ENCODE results near the gene RELT. TPM values are rescaled to one million over a fixed set of nuclear protein-coding genes. Genes with fewer than 3 reads are reported as not detected.

Gene RELT
- total and polyA plus RNA-seq, 3 donors from 2014 or later, result 6.2 to 8.6 (median 8.4) TPM

DNA sequence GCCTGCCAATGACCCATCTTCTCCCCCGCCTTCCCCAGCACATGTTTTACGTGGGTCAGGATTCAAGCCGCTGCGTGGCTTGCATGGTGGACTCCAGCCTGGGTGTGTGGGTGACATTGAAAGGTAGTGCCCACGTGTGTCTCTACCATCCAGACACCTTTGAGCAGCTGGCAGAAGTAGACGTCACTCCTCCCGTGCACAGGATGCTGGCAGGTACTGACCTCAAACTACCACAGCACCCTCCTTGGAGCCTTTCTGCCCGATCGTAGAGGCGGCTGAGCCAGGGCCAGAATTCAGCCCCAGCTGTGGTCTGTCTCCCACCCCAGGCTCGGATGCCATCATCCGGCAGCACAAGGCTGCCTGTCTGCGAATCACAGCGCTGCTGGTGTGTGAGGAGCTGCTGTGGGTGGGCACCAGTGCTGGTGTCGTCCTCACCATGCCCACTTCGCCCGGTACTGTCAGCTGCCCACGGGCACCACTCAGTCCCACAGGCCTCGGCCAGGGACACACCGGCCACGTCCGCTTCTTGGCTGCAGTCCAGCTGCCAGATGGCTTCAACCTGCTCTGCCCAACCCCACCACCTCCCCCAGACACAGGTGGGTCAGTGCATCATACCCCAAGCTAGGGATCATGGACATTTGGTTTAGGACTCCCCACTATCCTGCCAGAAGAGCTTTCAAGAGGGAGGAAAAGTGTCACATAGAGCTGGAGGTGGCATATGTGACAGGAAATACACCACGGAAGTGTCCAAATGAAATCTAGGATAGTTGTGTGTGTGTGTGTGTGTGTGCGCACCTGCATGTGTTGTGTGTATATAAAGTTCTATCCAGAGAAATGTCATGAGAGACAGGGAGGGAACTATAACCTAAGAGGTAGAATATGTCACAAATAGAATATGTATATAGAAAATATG is 10.6 kb upstream of the RELT start:
- Histone ChIP-seq H3K27me3 (no peaks in the 10 kb centered on the region), H3K4me3 (no peak overlapping the region), H3K9me3 (no peaks in the 10 kb centered on the region), H3K4me1 (no peaks in the 10 kb centered on the region), H3K27ac (no peak overlapping the region), H3K36me3 (ENCODE audit: low read depth, missing control alignments) (no peaks in the 10 kb centered on the region)
- intact Hi-C loops (cut with DNase I; ENCODE audit: low total_unique reads), result no loop called here
- TF ChIP-seq, protein P1, sequence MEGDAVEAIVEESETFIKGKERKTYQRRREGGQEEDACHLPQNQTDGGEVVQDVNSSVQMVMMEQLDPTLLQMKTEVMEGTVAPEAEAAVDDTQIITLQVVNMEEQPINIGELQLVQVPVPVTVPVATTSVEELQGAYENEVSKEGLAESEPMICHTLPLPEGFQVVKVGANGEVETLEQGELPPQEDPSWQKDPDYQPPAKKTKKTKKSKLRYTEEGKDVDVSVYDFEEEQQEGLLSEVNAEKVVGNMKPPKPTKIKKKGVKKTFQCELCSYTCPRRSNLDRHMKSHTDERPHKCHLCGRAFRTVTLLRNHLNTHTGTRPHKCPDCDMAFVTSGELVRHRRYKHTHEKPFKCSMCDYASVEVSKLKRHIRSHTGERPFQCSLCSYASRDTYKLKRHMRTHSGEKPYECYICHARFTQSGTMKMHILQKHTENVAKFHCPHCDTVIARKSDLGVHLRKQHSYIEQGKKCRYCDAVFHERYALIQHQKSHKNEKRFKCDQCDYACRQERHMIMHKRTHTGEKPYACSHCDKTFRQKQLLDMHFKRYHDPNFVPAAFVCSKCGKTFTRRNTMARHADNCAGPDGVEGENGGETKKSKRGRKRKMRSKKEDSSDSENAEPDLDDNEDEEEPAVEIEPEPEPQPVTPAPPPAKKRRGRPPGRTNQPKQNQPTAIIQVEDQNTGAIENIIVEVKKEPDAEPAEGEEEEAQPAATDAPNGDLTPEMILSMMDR (IDR thresholded peaks at IDR 0.05), result no peak
- TF ChIP-seq POLR2A (IDR thresholded peaks at IDR 0.05), result no peak
- no peak for DNase-seq
- 77 to 87% methylated on average over 16 to 24 of the region's 24 CpGs for WGBS, 2 donors

DNA sequence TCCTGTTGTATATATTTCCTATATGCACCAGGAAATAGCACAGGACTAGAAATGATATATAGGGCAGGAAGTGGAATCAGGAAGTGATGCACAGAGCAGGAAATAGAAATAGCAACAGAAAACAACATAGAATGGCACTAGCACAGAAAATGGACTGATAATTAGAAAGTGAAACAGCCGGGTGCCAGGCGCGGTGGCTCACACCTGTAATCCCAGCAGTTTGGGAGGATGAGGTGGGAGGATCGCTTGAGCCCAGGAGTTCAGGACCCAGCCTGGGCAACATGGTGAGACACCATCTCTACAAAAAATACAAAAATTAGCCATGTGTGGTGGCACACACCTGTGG is 10.0 kb upstream of the RELT start:
- Histone ChIP-seq H3K27ac (no peak overlapping the region), H3K4me3 (no peak overlapping the region), H3K4me1 (no peaks in the 10 kb centered on the region), H3K36me3 (ENCODE audit: low read depth, missing control alignments) (no peaks in the 10 kb centered on the region), H3K9me3 (no peaks in the 10 kb centered on the region), H3K27me3 (no peaks in the 10 kb centered on the region)
- intact Hi-C loops (cut with DNase I; ENCODE audit: low total_unique reads), result no loop called here
- DNase-seq, result no peak
- 89% methylated on average over 4 of the region's 4 CpGs for WGBS, 2 donors
- no peak for TF ChIP-seq POLR2A (IDR thresholded peaks at IDR 0.05)
- TF ChIP-seq, protein P1 (IDR thresholded peaks at IDR 0.05), result no peak

DNA sequence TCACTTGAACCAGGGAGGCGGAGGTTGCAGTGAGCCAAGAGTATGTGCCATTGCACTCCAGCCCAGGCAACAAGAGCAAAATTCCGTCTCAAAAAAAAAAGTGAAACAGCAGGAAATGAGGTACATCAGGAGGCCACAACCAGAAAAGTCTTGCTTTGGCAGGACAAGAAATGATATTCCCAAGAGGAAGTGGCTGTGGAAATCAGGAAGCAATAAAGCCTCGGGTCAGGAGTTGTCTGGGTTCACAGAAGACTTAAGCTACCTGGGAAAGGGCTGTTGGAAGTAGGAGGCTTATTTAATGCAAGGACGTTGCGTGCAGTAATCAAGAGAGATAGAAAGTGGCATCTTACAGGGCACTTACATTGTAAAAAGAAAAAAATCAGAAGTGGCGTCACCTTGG is 9.2 kb upstream of the RELT start:
- no peaks in the 10 kb centered on the region for H3K4me1 ChIP-seq
- H3K9me3 ChIP-seq, result no peaks in the 10 kb centered on the region
- no peaks in the 10 kb centered on the region for H3K36me3 ChIP-seq (ENCODE audit: low read depth, missing control alignments)
- H3K27ac ChIP-seq, result no peak overlapping the region
- 74 to 75% methylated on average over 6 of the region's 6 CpGs for WGBS, 2 donors
- intact Hi-C loops (cut with DNase I; ENCODE audit: low total_unique reads), result no loop called here
- H3K27me3 ChIP-seq, result no peaks in the 10 kb centered on the region
- H3K4me3 ChIP-seq, result no peak overlapping the region
- TF ChIP-seq POLR2A (IDR thresholded peaks at IDR 0.05), result no peak
- TF ChIP-seq, protein P1 (IDR thresholded peaks at IDR 0.05), result no peak
- DNase-seq, result no peak

DNA sequence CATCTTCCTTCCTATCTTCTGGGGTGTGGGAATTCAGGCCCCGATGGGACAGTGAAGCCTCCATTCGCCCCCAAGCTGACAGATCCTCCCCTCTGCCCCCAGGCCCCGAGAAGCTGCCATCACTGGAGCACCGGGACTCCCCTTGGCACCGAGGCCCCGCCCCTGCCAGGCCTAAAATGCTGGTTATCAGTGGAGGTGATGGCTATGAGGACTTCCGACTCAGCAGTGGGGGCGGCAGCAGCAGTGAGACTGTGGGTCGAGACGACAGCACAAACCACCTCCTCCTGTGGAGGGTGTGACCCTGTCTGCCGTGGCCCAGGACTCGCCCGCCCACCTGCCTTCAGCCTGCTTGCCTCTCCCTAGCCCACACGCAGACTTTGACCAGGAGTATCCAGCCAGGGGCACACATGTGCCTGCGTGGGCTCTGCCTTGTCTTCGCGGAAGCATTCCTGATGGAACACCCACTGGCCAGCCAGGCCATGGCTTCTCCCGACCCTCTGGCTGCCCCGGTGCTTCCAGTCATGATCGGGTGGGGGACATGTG is 8.6 kb upstream of the RELT start:
- intact Hi-C loops (cut with DNase I; ENCODE audit: low total_unique reads), result no loop called here
- Histone ChIP-seq H3K9me3 (no peaks in the 10 kb centered on the region), H3K27ac (no peak overlapping the region), H3K4me1 (no peaks in the 10 kb centered on the region), H3K27me3 (no peaks in the 10 kb centered on the region), H3K36me3 (ENCODE audit: low read depth, missing control alignments) (no peaks in the 10 kb centered on the region), H3K4me3 (no peak overlapping the region)
- DNase-seq, result no peak
- TF ChIP-seq POLR2A (IDR thresholded peaks at IDR 0.05), result no peak
- TF ChIP-seq, protein P1 (IDR thresholded peaks at IDR 0.05), result no peak
- 74 to 76% methylated on average over 10 to 20 of the region's 20 CpGs for WGBS, 2 donors

Measured in testis (tissue), 3 donors.